HepG2 (cell line): Measurements from ENCODE around the gene INO80. TPM values are rescaled to one million over a fixed set of nuclear protein-coding genes. Genes with fewer than 3 reads are reported as not detected.

Source experiments
- ATF3 ChIP-seq: sonication (generic); formaldehyde crosslinking; IDR thresholded peaks from 2 replicates; pipeline ENCODE4 v1.4.0; 2020; ENCODE audit warnings: missing genetic modification reagents
- RAD51 ChIP-seq: fragments of 450-650 bp; IDR thresholded peaks from 2 replicates; pipeline ENCODE4 v1.6.1; 2016; ENCODE audit warnings: borderline replicate concordance
- ZNF772 ChIP-seq: sonication (generic); formaldehyde crosslinking; IDR thresholded peaks from 2 replicates; pipeline ENCODE4 v1.5.0; 2020; ENCODE audit warnings: mild to moderate bottlenecking, missing genetic modification reagents
- polyA plus RNA-seq, 8 experiments: library from polyadenylated mRNA; depleted of rRNA in 3 of 8; stranded (reverse) in 7 of 8; unstranded in 1 of 8; fragments of >200 nt; fragmentation: Illumina TruSeq in 4 of 8; extraction: Trizol in 4 of 8; gene quantifications; 2 replicates each; pipeline versions ENCODE4 v1.2.1 to v1.2.3, GENCODE V29; 2011 to 2016; ENCODE audit warnings: low read depth in 4 of 8, missing spikeins in 1 of 8, mixed read lengths in 1 of 8; ENCODE audit not compliant: insufficient read depth in 1 of 8
- total RNA-seq, 5 experiments: library from RNA; depleted of rRNA; stranded (reverse); fragments of >200 nt; fragmentation: Illumina TruSeq; extraction: Trizol; gene quantifications; 2 replicates each; pipeline ENCODE4 v1.2.3, GENCODE V29; 2016; ENCODE audit warnings: low read depth in 1 of 5
- TF ChIP-seq, protein P1 (sequence below), 2 experiments: sonication (generic) in 1 of 2; formaldehyde crosslinking in 1 of 2; IDR thresholded peaks; 2 replicates each; pipeline versions ENCODE4 v1.4.0 to v1.6.1; 2016 to 2020; ENCODE audit warnings: borderline replicate concordance in 1 of 2, low read depth in 1 of 2, mild to moderate bottlenecking in 1 of 2, missing genetic modification reagents in 1 of 2
- TF ChIP-seq, protein P2 (sequence below): sonication (generic); formaldehyde crosslinking; IDR thresholded peaks from 2 replicates; pipeline ENCODE4 v1.4.0; 2020; ENCODE audit warnings: missing genetic modification reagents, borderline replicate concordance

Gene INO80
- total and polyA plus RNA-seq, 2 of the 13 experiments (the other 11 are each of a cell fraction or from before 2014, with no cell fraction given): 3.6 to 14.8 TPM

- TF ChIP-seq, protein P1, sequence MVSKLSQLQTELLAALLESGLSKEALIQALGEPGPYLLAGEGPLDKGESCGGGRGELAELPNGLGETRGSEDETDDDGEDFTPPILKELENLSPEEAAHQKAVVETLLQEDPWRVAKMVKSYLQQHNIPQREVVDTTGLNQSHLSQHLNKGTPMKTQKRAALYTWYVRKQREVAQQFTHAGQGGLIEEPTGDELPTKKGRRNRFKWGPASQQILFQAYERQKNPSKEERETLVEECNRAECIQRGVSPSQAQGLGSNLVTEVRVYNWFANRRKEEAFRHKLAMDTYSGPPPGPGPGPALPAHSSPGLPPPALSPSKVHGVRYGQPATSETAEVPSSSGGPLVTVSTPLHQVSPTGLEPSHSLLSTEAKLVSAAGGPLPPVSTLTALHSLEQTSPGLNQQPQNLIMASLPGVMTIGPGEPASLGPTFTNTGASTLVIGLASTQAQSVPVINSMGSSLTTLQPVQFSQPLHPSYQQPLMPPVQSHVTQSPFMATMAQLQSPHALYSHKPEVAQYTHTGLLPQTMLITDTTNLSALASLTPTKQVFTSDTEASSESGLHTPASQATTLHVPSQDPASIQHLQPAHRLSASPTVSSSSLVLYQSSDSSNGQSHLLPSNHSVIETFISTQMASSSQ (IDR thresholded peaks at IDR 0.05; ENCODE audit: low read depth): no peak
- TF ChIP-seq, protein P1 (CRISPR knock-in tag; IDR thresholded peaks at IDR 0.05; ENCODE audit: borderline replicate concordance): no peak
- TF ChIP-seq ZNF772 (0 out of 2 replicates have a peak, but pooled peaks have one; percentile 15), ATF3 (no peak), RAD51 (no peak)
- TF ChIP-seq, protein P2, sequence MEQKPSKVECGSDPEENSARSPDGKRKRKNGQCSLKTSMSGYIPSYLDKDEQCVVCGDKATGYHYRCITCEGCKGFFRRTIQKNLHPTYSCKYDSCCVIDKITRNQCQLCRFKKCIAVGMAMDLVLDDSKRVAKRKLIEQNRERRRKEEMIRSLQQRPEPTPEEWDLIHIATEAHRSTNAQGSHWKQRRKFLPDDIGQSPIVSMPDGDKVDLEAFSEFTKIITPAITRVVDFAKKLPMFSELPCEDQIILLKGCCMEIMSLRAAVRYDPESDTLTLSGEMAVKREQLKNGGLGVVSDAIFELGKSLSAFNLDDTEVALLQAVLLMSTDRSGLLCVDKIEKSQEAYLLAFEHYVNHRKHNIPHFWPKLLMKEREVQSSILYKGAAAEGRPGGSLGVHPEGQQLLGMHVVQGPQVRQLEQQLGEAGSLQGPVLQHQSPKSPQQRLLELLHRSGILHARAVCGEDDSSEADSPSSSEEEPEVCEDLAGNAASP: no peak
Observed at GRCh38 chr15:40931300-40932142, 184.6 kb downstream of the INO80 start (continued).
